Measurements from ENCODE around the gene PEX6. TPM values are rescaled to one million over a fixed set of nuclear protein-coding genes. Genes with fewer than 3 reads are reported as not detected.
A peak's percentile ranks its signal among the peaks of the same experiment; 100 is the strongest.

The PEX6 gene
- total and polyA plus RNA-seq, 10 donors, result 11.1 to 25.5 (median 18.9) TPM

DNA sequence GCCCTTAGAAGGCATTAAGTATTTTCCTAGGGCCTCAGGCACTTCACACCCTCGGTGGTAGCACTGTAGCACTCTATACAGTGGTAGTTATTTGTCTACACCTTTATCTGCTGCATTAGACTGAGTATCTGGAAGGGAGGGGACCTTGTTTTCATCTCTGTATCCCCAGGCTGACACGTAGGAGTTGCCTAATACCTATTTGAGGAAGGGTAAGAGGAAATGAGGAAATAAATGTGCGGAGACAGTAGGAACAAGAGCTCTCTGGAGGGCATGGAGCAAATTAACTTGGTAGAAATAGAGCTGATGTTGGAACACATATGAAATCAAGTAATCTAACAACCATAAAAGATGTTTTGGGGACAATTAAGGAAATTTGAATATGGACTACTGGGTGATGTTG, 45.8 kb downstream of the PEX6 start:
- H3K36me3 ChIP-seq, result peaks cover 3 to 71% (median 43%) of the 10 kb centered on the region in 6 donors
- no peaks in the 10 kb centered on the region for H3K27me3 ChIP-seq (replicated peaks in 1 of 7)
- TF ChIP-seq POLR2A (IDR thresholded peaks at IDR 0.05) (no peak), POLR2AphosphoS5 (IDR thresholded peaks at IDR 0.05) (no peak)
- TF ChIP-seq, protein P1, sequence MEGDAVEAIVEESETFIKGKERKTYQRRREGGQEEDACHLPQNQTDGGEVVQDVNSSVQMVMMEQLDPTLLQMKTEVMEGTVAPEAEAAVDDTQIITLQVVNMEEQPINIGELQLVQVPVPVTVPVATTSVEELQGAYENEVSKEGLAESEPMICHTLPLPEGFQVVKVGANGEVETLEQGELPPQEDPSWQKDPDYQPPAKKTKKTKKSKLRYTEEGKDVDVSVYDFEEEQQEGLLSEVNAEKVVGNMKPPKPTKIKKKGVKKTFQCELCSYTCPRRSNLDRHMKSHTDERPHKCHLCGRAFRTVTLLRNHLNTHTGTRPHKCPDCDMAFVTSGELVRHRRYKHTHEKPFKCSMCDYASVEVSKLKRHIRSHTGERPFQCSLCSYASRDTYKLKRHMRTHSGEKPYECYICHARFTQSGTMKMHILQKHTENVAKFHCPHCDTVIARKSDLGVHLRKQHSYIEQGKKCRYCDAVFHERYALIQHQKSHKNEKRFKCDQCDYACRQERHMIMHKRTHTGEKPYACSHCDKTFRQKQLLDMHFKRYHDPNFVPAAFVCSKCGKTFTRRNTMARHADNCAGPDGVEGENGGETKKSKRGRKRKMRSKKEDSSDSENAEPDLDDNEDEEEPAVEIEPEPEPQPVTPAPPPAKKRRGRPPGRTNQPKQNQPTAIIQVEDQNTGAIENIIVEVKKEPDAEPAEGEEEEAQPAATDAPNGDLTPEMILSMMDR (IDR thresholded peaks at IDR 0.05 in 8 of 11, conservative IDR thresholded peaks at IDR 0.05 in 3 of 11), result no peak
- no peaks in the 10 kb centered on the region for H3K9me3 ChIP-seq
- no peak for DNase-seq
- WGBS, 5 donors, result 19 to 36% (median 32%) methylated on average over 3 of the region's 3 CpGs
- H3K4me3 ChIP-seq, result peak overlapping the region in 5 of 8 donors; percentile 0 to 100 (median 92)
- H3K27ac ChIP-seq, result peak overlapping the region; percentile 39 to 99 (median 94)
- intact Hi-C loops (cut with DNase I; ENCODE audit: low total_unique reads), result no loop called here
- peaks cover 39 to 86% (median 67%) of the 10 kb centered on the region in 6 donors for H3K4me1 ChIP-seq

DNA sequence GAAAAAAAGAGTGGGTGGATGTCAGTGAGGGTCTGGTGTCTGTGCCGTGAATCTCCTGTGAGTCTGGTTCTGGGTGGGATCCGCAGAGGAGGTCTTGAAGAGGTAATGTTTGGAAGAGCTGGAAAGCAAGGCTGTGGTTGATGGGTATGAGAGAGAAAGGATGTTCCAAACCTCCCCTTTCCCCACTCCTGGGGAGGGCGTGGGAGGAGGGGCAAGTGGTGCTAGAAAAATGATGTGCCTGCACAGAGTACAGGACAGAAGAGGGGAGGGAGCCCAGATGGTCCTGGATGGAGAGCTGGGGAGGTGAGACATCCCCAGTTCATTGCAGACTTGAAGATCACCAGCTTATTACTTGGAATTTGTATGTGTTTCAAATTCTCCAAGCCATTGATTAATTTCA, 46.6 kb downstream of the PEX6 start:
- peak overlapping the region; percentile 11 to 99 (median 94) for H3K27ac ChIP-seq
- TF ChIP-seq POLR2A (IDR thresholded peaks at IDR 0.05), result no peak
- no peak for TF ChIP-seq POLR2AphosphoS5 (IDR thresholded peaks at IDR 0.05)
- TF ChIP-seq, protein P1 (IDR thresholded peaks at IDR 0.05 in 8 of 11, conservative IDR thresholded peaks at IDR 0.05 in 3 of 11), result no peak
- H3K9me3 ChIP-seq, result no peaks in the 10 kb centered on the region

DNA sequence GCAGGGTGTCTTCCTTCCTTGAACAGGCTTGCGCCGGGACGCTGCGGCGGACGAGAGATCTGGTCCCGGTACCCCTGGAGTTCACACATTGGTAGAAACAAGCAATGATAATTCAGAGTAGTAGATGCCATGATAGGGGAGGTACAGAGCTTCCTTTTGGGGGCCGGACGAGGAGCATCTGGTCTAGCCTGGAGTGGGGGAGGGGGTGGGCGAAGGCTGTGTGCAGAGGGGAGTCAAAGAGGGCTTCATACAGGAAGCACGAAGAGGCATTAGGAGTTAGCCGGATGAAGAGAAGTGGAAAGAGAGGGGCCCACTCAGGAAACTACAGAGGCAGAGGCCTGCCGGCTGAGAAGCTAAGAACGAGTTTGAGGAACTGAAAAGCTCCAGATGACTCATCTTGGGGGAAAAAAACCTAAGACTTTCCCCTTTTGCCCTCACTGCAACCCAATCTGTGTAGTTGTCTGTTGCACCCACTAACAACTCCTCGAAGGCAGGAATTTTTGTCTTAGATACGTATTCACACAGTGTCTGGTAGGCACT, 49.1 kb downstream of the PEX6 start:
- 0 to 1% (median 0%) methylated on average over 16 of the region's 16 CpGs for WGBS, 5 donors
- H3K4me1 ChIP-seq, result peaks cover 39 to 69% (median 63%) of the 10 kb centered on the region in 6 donors
- H3K9me3 ChIP-seq, result no peaks in the 10 kb centered on the region
- peak; percentile 87 for DNase-seq
- TF ChIP-seq, protein P1 (IDR thresholded peaks at IDR 0.05 in 8 of 11, conservative IDR thresholded peaks at IDR 0.05 in 3 of 11), result no peak
- TF ChIP-seq POLR2A (IDR thresholded peaks at IDR 0.05) (peak in 1 of 3 donors; percentile 44), POLR2AphosphoS5 (IDR thresholded peaks at IDR 0.05) (peak in 1 of 3 donors; percentile 80)
- intact Hi-C loops (cut with DNase I; ENCODE audit: low total_unique reads), result no loop called here
- peak overlapping the region; percentile 51 to 100 (median 92) for H3K4me3 ChIP-seq
- peak overlapping the region; percentile 92 to 99 (median 94) for H3K27ac ChIP-seq
- H3K27me3 ChIP-seq (replicated peaks in 1 of 7), result no peaks in the 10 kb centered on the region
- H3K36me3 ChIP-seq, result peaks cover 0 to 37% (median 13%) of the 10 kb centered on the region in 6 donors

More for the DNA sequence above, 46.6 kb downstream of the PEX6 start:
- intact Hi-C loops (cut with DNase I; ENCODE audit: low total_unique reads), result no loop called here
- H3K36me3 ChIP-seq, result peaks cover 3 to 63% (median 35%) of the 10 kb centered on the region in 6 donors
- peaks cover 39 to 92% (median 74%) of the 10 kb centered on the region in 6 donors for H3K4me1 ChIP-seq
- DNase-seq, result no peak
- H3K27me3 ChIP-seq (replicated peaks in 1 of 7), result no peaks in the 10 kb centered on the region
- 65 to 89% (median 85%) methylated on average over 3 of the region's 3 CpGs for WGBS, 5 donors
- H3K4me3 ChIP-seq, result peak overlapping the region in 5 of 8 donors; percentile 0 to 100 (median 92)

DNA sequence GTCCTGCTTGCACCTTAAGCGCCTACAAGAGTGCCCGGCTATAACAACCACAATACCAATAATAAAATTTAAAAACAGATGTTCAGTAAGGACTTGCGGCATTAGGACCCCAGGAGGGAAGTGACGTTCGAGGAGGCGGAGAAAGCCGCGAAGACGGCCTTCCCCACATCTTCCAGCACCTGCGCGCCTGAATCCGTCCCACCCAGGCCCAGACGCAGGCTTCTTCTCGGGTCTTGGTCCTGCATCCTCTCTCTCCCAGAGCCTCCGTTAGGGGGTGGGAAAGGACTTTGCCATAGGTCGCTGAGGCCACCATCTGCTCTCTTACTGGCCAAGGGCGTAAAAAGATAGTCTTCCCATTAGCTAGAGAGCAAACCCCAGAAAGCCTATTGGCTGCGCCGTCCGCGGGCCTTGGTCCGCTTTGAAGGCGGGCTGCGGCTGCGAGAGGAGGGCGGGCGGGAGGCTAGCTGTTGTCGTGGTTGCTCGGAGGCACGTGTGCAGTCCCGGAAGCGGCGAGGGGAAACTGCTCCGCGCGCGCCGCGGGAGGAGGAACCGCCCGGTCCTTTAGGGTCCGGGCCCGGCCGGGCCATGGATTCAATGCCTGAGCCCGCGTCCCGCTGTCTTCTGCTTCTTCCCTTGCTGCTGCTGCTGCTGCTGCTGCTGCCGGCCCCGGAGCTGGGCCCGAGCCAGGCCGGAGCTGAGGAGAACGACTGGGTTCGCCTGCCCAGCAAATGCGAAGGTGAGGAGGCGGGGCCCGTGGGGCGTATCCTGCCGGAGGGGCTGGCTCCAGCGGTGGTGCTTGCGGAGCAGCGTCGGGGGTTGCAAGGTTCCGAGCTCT, 49.8 kb downstream of the PEX6 start, which contains the start of gene CNPY3:
Gene CNPY3, plus strand, starts transcription at position 495 of the 835 bp plus-strand sequence. Its CDS starts 91 bp downstream, at position 586.
- Histone ChIP-seq H3K36me3 (peaks cover 0 to 31% (median 6%) of the 10 kb centered on the region in 6 donors), H3K4me3 (peak within 1 kb of the TSS; percentile 51 to 100 (median 92)), H3K27ac (peak within 1 kb of the TSS; percentile 92 to 99 (median 94)), H3K9me3 (no peaks in the 10 kb centered on the region), H3K27me3 (replicated peaks in 1 of 7) (no peaks in the 10 kb centered on the region), H3K4me1 (peaks cover 36 to 62% (median 56%) of the 10 kb centered on the region in 6 donors)
- intact Hi-C loops (cut with DNase I; ENCODE audit: low total_unique reads), result no loop called here
- WGBS, 5 donors, result 0 to 1% (median 0%) methylated on average over 40 to 63 of the region's 63 CpGs
- TF ChIP-seq POLR2A (IDR thresholded peaks at IDR 0.05) (peak; percentile 42 to 82 (median 77)), POLR2AphosphoS5 (IDR thresholded peaks at IDR 0.05) (peak; percentile 86 to 96 (median 94))
- TF ChIP-seq, protein P1 (IDR thresholded peaks at IDR 0.05 in 8 of 11, conservative IDR thresholded peaks at IDR 0.05 in 3 of 11), result peak in 5 of 11 experiments; percentile 6 to 33 (median 13)
- DNase-seq, result peak; percentile 100
